GM21825 (cell line): Measurements from ENCODE around the gene FBF1.
"Not testable (repeated sequence)": the region's sequence is repeated elsewhere in the genome, so short reads cannot be mapped to it uniquely, and the experiment has no call there.

Experiments
- ATAC-seq: cut with Tn5 transposase; IDR thresholded peaks from one replicate; pipeline ENCODE4 v1.9.1; 2021; ENCODE audit warnings: mild to moderate bottlenecking, moderate library complexity; ENCODE audit not compliant: unreplicated experiment

The FBF1 gene

GRCh38 chr17:75876938-75877751 lies 63.7 kb downstream of the FBF1 start:
- no peak for ATAC-seq

GRCh38 chr17:75876190-75876937 lies 64.5 kb downstream of the FBF1 start:
- ATAC-seq: no peak

GRCh38 chr17:75875940-75876189 lies 65.0 kb downstream of the FBF1 start:
- ATAC-seq: no peak

GRCh38 chr17:75875182-75875939 lies 65.5 kb downstream of the FBF1 start:
- no peak for ATAC-seq

- ATAC-seq: no peak
Observed at GRCh38 chr17:75874323-75875181, 66.3 kb downstream of the FBF1 start.

- ATAC-seq: no peak
Observed at GRCh38 chr17:75873587-75874322, 67.1 kb downstream of the FBF1 start.

- ATAC-seq: no peak
Observed at GRCh38 chr17:75872434-75873351, 68.1 kb downstream of the FBF1 start.

GRCh38 chr17:75870228-75870627 lies 70.6 kb downstream of the FBF1 start:
- ATAC-seq: not testable (repeated sequence)

GRCh38 chr17:75869282-75870141 lies 71.3 kb downstream of the FBF1 start:
- ATAC-seq: no peak

GRCh38 chr17:75868730-75869281 lies 72.0 kb downstream of the FBF1 start:
- ATAC-seq: not testable (repeated sequence)

GRCh38 chr17:75865404-75866188 lies 75.2 kb downstream of the FBF1 start:
- ATAC-seq: not testable (repeated sequence)

GRCh38 chr17:75864887-75865286 lies 76.0 kb downstream of the FBF1 start:
- not testable (repeated sequence) for ATAC-seq

GRCh38 chr17:75864448-75864871 lies 76.4 kb downstream of the FBF1 start:
- ATAC-seq: peak; percentile 87

GRCh38 chr17:75861927-75862317 lies 78.9 kb downstream of the FBF1 start:
- no peak for ATAC-seq
